Stimulated activated CD4-positive, alpha-beta T cell treated with anti-CD3 and anti-CD28 coated beads, Interleukin-4, amount 100 ng/mL, for 4 hours (primary cell): ENCODE results near the gene FSTL1.
"Not testable (repeated sequence)": the region's sequence is repeated elsewhere in the genome, so short reads cannot be mapped to it uniquely, and the experiment has no call there.

Experiments
- DNase-seq, 2 experiments: peaks; one replicate each; pipeline ENCODE4 v3.0.0-alpha.2; 2020

Gene FSTL1

DNA sequence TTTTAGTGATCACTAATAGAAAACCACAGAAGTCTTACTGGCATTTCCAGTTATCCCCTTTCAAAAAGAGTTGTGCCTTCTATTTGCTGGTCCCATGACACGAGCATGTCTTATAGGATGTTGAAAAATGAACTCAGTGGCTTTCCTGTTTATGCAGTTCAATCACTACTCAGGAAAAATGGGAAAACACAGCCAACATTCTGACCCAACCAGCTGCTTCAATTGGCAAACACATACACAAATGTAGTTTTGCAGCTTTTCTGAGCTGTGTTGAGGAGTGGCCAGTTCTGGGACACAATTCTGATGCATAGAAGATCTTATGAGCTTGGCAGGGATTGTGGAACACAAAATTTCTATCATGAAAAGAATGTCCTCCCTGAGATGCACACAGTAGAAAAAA, 40.3 kb downstream of the FSTL1 start:
- DNase-seq = no peak

GRCh38 chr3:120410116-120410515, 40.7 kb downstream of the FSTL1 start:
- DNase-seq = no peak

DNA sequence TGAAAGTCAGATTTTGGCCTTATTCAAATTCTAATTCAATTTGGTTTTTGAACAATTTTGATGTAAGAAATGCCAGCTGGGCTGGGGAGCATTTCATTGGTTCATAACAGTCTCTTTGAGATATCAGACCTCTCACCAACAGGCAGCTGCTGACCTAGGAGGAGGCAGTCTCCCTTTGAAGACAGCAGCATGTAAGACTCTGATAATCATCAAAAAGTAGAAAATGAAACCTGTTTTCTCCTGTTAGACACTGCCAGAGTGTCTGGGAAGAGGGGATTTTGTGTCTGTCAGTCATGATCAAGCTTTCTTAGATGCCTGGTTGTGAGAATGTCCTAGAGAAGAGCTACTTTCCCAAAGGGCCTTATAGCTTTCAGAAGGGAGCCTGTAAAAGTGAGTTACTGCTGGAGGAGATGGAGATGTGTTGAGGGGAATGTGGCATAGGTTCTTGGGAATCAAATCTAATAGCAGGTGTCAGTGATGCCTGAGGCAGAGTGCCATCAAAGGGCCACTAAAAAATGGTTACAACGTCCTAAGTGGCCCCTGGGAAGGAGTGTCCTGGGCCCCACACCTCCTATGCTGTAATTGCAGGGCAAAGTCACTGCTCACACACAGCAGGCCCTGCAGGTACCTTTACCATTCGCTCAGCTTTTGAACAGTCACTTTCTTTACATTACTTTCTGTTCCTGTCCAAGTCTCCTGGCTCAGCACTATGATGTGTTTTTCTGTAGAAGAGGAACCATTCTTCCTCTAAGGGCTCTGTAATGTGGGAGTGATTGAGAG, 43.1 kb downstream of the FSTL1 start:
- no peak for DNase-seq

DNA sequence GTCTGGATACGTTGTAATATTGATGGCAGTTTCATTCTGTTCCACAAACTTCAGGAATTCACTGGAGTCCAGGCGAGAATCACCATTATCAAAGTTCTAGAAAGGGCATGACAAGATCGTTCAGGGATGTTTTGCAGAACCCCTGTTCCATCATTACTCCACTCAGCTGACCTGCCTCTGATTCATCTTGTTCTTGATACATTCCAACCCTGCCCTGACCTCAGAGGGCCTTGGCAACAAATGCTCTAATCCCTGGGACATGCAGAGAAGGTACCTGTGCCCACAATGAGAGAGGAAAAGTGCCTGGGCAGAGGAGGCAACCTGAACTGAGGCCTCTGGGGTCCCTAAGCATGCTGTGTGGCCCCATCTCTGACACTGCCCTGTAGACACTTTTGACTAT, 45.9 kb downstream of the FSTL1 start:
- DNase-seq = no peak

DNA sequence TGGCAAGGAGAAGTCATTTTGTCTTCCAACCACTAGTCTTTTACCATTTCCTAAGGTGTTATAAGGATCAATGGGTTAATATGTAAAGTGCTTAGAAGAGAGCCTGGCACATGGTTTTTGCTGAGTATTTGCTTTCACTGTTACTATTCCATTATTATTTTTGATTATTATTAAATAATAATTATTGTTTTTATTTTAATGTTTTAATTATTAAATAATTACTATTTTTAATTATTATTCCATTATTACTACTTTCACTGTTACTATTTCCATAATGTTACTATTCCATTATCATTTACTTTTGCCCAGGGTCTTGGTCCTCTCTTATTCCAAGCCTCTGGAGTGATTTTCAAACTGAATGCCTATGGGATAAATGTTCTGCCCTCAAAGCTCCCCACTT, 48.5 kb downstream of the FSTL1 start:
- DNase-seq = no peak

DNA sequence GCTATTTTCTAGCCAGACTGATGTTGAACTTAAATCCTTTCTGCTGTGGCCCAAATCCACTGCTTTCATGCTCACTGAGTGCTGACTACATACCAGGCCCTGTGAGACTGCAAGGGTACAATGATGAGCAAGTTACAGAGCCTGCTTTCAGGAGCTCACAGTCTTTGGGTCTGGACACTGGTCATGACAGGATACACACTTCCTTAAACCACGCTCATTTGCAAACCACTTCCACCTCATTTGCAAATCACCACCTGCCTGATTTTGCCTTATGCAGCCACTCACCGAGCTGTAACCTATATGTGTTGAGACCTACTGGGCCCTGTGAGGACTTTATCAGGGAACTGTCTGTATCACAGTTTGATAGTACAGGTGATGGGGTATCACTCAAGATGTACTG, 51.4 kb downstream of the FSTL1 start:
- DNase-seq = no peak

DNA sequence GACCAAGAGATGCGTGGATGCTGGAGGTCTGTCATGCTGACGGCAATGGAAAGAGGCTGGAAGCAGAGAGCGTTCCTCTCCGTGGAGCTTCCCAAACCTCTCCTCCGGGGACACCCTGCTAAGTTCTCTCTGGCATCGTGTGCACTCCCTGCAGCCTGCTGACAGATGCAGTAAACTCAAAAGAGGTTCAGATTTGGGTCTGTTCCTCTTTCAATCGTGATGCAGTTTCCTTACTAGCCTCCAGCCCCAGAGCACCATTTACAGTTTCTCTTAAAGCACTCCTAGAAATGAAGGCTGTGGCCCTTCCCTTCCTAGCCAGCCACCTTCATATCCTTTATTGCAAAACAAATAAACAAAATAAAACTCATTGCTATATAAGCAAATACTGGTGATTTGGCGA, 54.3 kb downstream of the FSTL1 start:
- no peak for DNase-seq

DNA sequence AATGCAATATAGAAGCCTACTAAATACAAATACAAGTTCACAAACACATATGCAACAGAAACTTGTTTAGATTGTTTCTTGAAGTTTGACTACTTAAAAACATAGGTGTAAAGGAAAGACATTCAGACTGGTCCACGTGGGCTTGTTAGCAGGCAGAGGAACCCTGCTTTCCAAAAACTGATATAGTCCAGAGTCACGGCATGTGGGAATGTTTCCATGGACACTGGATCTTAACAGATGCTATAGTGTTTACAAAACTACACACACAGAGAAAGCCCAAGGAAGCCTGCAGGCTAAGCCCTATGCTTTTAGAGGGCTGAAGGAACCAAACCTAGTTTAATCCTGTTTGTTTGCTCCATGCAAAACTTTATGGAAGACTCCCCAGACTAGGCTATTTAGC, 56.4 kb downstream of the FSTL1 start:
- DNase-seq = no peak

DNA sequence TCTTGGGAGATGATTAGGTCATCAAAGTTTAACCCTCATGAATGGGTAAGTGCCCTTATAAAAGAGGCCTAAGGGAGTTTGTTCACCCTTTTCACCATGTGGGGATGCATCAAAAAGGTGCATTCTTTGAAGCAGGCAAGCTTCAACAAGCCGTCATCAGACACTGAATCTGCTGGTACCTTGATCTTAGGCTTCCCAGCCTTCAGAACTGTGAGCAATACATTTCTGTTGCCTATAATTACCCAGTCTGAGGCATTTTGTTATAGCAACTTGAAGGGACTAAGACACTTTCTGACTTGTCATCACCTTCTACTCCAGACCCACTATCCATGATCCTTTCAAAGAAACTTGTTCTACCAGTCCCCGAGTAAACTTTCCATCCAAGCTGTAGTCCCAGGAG, 57.0 kb downstream of the FSTL1 start:
- DNase-seq = no peak

DNA sequence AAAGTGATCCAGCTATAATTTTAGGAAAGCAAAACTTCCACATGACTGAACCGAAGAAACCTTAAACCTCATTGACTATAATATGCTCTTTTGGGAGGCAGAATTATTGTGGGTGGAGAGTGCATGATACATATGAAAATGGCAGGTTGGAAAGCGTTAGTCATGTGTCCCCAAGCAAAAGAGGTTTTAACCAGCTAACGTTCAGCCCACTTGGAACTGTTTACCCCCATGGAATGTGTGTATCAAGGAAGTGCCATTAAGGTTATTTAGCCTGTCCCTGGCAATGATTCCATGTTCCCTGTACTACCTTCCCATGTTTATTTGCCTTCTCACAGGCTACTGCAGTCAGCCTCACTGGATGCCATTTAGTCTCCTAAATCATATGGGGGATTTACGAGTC, 57.5 kb downstream of the FSTL1 start:
- DNase-seq = no peak

DNA sequence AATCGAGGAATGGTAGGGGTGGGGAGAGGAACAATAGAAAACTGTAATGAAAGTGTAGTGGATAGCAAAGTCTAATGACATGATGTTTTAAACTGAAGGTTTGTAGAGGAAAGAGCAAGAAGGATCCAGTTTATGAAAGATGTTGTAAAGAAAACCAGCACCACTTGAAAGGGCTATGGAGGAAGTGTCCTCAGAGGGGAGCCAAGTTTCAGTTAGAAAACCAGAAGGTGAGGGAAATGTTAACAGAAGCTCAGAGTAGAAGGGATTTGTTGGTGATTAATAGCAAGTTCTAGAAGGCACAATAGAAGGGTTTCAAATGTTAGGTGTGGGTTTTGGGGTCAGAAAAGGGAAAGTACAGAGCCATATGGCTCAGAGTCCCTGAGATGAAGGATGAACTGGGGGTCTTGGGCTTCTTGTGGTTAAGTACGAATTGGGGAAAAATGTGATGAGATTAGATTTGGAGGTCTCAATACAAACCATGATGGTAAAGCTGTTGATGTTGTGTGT, 67.8 kb downstream of the FSTL1 start:
- DNase-seq = no peak

GRCh38 chr3:120381503-120381902, 69.3 kb downstream of the FSTL1 start:
- no peak for DNase-seq

DNA sequence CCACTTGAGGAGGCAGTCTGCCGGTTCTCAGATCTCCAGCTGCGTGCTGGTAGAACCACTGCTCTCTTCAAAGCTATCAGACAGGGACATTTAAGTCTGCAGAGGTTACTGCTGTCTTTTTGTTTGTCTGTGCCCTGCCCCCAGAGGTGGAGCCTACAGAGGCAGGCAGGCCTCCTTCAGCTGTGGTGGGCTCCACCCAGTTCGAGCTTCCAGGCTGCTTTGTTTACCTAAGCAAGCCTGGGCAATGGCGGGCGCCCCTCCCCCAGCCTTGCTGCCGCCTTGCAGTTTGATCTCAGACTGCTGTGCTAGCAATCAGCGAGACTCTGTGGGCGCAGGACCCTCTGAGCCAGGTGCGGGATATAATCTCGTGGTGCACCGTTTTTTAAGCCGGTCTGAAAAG, 72.8 kb downstream of the FSTL1 start:
- DNase-seq = not testable (repeated sequence)

DNA sequence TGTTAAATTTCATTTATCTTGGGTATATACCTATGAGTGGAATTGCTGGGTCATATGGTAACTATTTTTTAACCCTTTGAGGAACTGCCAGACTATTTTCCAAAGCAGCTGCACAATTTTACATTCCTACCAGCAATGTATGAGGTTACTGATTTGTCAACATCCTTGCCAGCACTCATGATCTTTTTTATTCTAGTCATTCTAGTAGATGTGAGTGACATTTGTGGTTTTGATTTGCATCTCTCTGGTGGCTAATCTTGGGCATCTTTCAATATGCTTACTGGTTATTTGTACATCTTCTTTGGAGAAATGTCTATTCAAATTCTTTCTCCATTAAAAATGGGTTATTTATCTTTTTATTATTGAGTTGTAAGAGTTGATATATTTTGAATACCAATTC, 80.3 kb downstream of the FSTL1 start:
- no peak for DNase-seq

DNA sequence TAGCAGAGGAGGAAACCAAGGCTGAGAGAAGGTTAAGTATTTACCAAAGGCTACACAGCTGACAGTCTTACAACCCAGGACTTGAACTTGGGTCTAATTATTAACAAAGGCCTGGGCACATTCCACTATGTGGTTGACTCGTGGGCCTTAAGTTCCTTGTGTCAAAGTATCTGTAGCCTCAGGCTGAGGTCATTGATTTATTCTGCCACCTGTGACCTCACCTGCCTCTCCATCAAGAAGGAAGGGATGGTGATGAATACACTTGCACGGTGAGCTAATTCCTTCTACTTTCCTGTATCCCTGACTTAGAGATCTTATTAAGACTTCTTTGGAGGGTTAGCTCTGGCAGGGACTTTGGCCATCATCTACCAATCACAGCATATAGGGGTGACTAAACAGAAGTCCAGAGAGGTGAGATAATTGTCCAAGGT, 81.7 kb downstream of the FSTL1 start:
- DNase-seq = no peak

DNA sequence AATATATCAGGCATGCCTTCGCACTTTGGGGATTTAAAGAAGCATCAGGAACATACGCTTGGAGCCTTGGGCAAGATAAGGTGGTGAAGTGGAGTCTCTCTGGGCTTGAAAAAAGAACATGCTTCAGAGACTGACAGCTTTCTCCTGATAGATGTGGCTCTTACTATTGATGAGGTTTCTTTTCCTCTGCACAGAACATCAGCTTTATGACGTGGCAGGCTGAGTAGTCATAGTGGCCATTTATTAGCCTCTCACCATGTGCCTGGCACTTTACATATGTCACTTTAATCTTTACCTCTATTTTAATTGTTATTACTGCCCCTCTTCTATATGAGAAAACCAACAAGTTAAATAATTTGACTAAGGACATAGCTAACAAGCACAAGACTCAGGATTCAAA, 82.6 kb downstream of the FSTL1 start:
- no peak for DNase-seq

GRCh38 chr3:120364821-120365220, 86.0 kb downstream of the FSTL1 start:
- no peak for DNase-seq

- DNase-seq = no peak
Measured at GRCh38 chr3:120364101-120364500, 86.7 kb downstream of the FSTL1 start.

DNA sequence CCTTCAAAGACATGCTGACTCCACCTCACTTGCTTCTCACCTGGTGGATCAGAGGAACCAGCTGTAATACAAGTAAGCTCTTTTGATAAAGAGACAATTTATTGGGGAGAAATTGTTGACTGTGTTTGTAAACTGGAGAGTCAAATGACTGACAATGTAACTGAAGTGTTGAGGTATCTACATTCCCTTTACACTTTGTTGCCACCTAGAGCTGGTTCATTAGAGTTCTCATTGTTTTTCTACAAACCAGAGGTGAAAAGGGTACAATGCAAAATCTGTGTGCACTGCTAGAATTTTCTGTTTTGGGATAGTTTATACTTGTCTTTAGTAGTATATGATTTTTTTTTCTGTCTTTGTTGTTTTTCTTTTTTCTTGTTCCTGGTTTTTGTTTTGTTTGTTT, 93.0 kb downstream of the FSTL1 start:
- DNase-seq = no peak

GRCh38 chr3:120355486-120355885, 95.3 kb downstream of the FSTL1 start:
- no peak for DNase-seq

DNA sequence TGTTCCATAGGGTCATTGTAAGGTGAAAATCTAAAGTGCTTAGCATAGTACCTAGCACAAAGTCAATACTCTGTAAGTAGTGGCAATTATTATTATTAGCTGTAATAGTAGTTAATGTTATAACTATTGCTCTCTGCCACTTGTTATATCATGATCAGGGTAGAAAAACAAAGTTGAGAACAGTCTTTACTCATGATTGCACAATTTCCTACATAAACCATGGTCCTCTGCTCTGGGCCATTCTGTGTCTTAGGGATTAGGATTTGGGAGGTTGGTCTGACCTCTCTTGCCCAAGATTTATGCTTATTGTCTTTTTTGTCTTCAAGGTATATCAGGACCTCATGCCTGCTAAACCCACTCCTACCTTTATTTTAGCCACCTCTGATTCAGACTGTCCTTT, 97.3 kb downstream of the FSTL1 start:
- no peak for DNase-seq

GRCh38 chr3:120352017-120352416, 98.8 kb downstream of the FSTL1 start:
- DNase-seq = no peak

DNA sequence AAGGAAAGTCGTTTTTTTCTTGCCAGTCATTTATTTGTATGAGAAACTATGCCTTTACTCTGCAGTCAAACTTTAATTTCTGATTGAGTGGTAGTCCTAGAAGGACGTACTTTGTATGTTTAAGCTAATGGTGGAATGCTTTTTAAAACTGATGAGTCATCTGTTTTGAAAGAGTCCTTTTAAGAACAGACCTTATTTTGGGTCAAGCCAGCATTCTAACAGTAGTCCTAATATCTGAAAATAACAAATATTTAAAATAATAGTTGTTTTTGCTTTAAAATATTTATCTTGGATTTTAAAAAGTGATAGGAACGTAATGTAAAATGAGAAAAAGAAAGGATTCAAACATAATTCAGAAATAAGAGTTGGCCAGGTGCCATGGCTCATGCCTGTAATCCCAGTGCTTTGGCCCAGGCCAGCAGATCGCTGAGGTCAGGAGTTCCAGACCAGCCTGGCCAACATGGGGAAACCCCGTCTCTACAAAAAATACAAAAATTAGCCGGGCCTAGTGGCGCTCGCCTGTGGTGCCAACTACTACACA, 100.3 kb downstream of the FSTL1 start:
- DNase-seq = no peak

- no peak for DNase-seq
Measured at GRCh38 chr3:120349855-120350125, 101.0 kb downstream of the FSTL1 start.
